Ovary (tissue), 9 donors: ENCODE data around the gene ZNF319. TPM values are rescaled to one million over a fixed set of nuclear protein-coding genes. Genes with fewer than 3 reads are reported as not detected.

Experiments used
- DNase-seq, 5 donors: peaks; one replicate each; pipeline ENCODE4 v3.0.0-alpha.2; 2019 to 2020
- H3K27ac ChIP-seq, 2 donors: fragments of 200-600 bp; one replicate each; pipeline versions ENCODE4 v1.5.1 to v1.8.0; 2019 to 2022
- H3K27me3 ChIP-seq: fragments of 200-600 bp; one replicate; pipeline ENCODE4 v1.8.0; 2022
- H3K36me3 ChIP-seq: fragments of 200-600 bp; sonication (generic); one replicate; pipeline ENCODE4 v1.5.1; 2019
- H3K4me1 ChIP-seq: one replicate; pipeline ENCODE4 v1.8.1; 2013; ENCODE audit warnings: mild to moderate bottlenecking, moderate library complexity; ENCODE audit not compliant: insufficient read depth
- H3K4me3 ChIP-seq: fragments of 200-600 bp; sonication (generic); one replicate; pipeline ENCODE4 v1.5.1; 2017
- H3K9me3 ChIP-seq, 2 donors: fragments of 200-600 bp in 1 of 2; sonication (generic) in 1 of 2; one replicate each; pipeline versions ENCODE4 v1.5.1 to v1.8.1; 2013 to 2019; ENCODE audit warnings: mild to moderate bottlenecking in 1 of 2, moderate library complexity in 1 of 2
- CTCF ChIP-seq, 3 donors: fragments of 450-650 bp in 2 of 3; fragments of 200-600 bp in 1 of 3; IDR thresholded peaks; one replicate each; pipeline versions ENCODE4 v1.5.1 to v1.8.0; 2016 to 2022; ENCODE audit warnings: antibody characterized with exemption in 3 of 3, mild to moderate bottlenecking in 1 of 3
- EP300 ChIP-seq: sonication (generic); formaldehyde crosslinking; IDR thresholded peaks from one replicate; pipeline ENCODE4 v1.6.1; 2017; ENCODE audit warnings: antibody characterized with exemption
- POLR2A ChIP-seq: fragments of 450-650 bp; IDR thresholded peaks from one replicate; pipeline ENCODE4 v1.6.1; 2017; ENCODE audit warnings: antibody characterized with exemption, mild to moderate bottlenecking, moderate library complexity
- WGBS, 3 donors: extraction: QIAGEN DNeasy Blood & Tissue Kit in 1 of 3; methylation state at CpG; one replicate each; pipeline versions ENCODE4 v1.1.5 to v1.1.7; 2013 to 2017; 5-methylcytosine and 5-hydroxymethylcytosine counted together
- intact Hi-C, 4 donors: fragments of 100-400 bp; cut with DNase I; formaldehyde crosslinking; loops; one replicate each; pipeline versions ENCODE4 v1.11.0 to v1.15.1; 2022 to 2023
- polyA plus RNA-seq, 2 donors: library from polyadenylated mRNA; stranded (reverse); fragments of 200-250 nt in 1 of 2; fragments of 350-450 nt in 1 of 2; fragmentation: Illumina TruSeq in 1 of 2; extraction: RNeasy Lipid Tissue Mini Kit (QIAGEN cat#74804) in 1 of 2; gene quantifications; one replicate each; pipeline ENCODE4 v1.2.3, GENCODE V29; 2013 to 2014
- total RNA-seq, 7 donors: library from RNA; depleted of rRNA in 2 of 7; stranded (reverse); fragments of >200 nt in 2 of 7; fragmentation: NEBNext Ultra II Directional in 3 of 7; extraction: Animal tissue kit (Norgen Biotek cat#: 25700) in 3 of 7; gene quantifications; one replicate each; pipeline versions ENCODE4 v1.1.0 to v1.2.4, GENCODE V29; 2016 to 2023
- donor health status: DM: no; HTN: no; CAD: no; lungs with moderate emphysema.
- donor health status: DM: no; HTN: no; CAD: no.
- donor health status: Bipolar disorder and iron deficiency.
- donor health status: DM: yes; HTN: yes; CAD: no.
- donor health status: DM: no; HTN: no; CAD: no.
- donor health status: DM: yes; HTN: yes; CAD: no.

ZNF319 gene
- total and polyA plus RNA-seq, 9 donors, result 5.6 to 17.8 (median 12.9) TPM

GRCh38 chr16:58002936-58003335, 2.5 kb upstream of the ZNF319 start:
- Histone ChIP-seq H3K4me1 (peaks cover 4% of the 10 kb centered on the region), H3K4me3 (no peak overlapping the region), H3K27me3 (no peaks in the 10 kb centered on the region), H3K36me3 (no peaks in the 10 kb centered on the region), H3K9me3 (no peaks in the 10 kb centered on the region), H3K27ac (no peak overlapping the region)
- intact Hi-C loops, result loop anchor here (5.0 to 10.0 kb wide), 3 partner anchors 96 to 428 kb away; no protein-coding TSS in a partner anchor
- WGBS, 3 donors, result 94 to 98% (median 95%) methylated on average over 5 of the region's 5 CpGs
- TF ChIP-seq EP300 (no peak), CTCF (IDR thresholded peaks at IDR 0.05) (no peak), POLR2A (no peak)
- no peak for DNase-seq

GRCh38 chr16:58002416-58002800, 1.9 kb upstream of the ZNF319 start:
- no peaks in the 10 kb centered on the region for H3K36me3 ChIP-seq
- H3K27me3 ChIP-seq, result no peaks in the 10 kb centered on the region
- intact Hi-C loops, result loop anchor here (5.0 to 10.0 kb wide), 3 partner anchors 95 to 428 kb away; no protein-coding TSS in a partner anchor
- H3K4me3 ChIP-seq, result no peak overlapping the region
- no peak for DNase-seq
- H3K4me1 ChIP-seq, result peaks cover 4% of the 10 kb centered on the region
- TF ChIP-seq POLR2A, result no peak
- no peak for TF ChIP-seq CTCF (IDR thresholded peaks at IDR 0.05)
- TF ChIP-seq EP300, result no peak
- no peak overlapping the region for H3K27ac ChIP-seq
- WGBS, 3 donors, result 72 to 77% (median 76%) methylated on average over 9 of the region's 9 CpGs
- H3K9me3 ChIP-seq, result no peaks in the 10 kb centered on the region

GRCh38 chr16:58001781-58002415, 1.4 kb upstream of the ZNF319 start:
- intact Hi-C loops, result loop anchor here (5.0 to 10.0 kb wide), 3 partner anchors 95 to 427 kb away; no protein-coding TSS in a partner anchor
- Histone ChIP-seq H3K27ac (peak overlapping the region in 1 of 2 donors; percentile 77), H3K4me3 (peak overlapping the region; percentile 69), H3K27me3 (no peaks in the 10 kb centered on the region), H3K4me1 (peaks cover 4% of the 10 kb centered on the region), H3K36me3 (no peaks in the 10 kb centered on the region), H3K9me3 (no peaks in the 10 kb centered on the region)
- DNase-seq, result no peak
- WGBS, 3 donors, result 28 to 34% (median 30%) methylated on average over 10 of the region's 10 CpGs
- TF ChIP-seq POLR2A, result no peak
- TF ChIP-seq EP300, result no peak
- TF ChIP-seq CTCF (IDR thresholded peaks at IDR 0.05), result no peak

GRCh38 chr16:58000706-58001676, 519 bp upstream of the ZNF319 start, which contains the start of gene USB1:
Gene USB1 (plus strand): TSS chr16:58001407. CDS start chr16:58001484, 77 bp downstream.
- peak; percentile 80 to 92 (median 88) for DNase-seq
- intact Hi-C loops, result loop anchor here (5.0 to 10.0 kb wide), 3 partner anchors 94 to 426 kb away; no protein-coding TSS in a partner anchor

More at GRCh38 chr16:58000706-58001676, 519 bp upstream of the ZNF319 start, which contains the start of gene USB1:
- TF ChIP-seq EP300, result no peak
- TF ChIP-seq CTCF (IDR thresholded peaks at IDR 0.05), result peak; percentile 54 to 73 (median 58)
- peak; percentile 38 for TF ChIP-seq POLR2A
- WGBS, 3 donors, result 1% methylated on average over 44 to 81 of the region's 81 CpGs
- no peaks in the 10 kb centered on the region for H3K9me3 ChIP-seq
- no peaks in the 10 kb centered on the region for H3K27me3 ChIP-seq
- peak within 1 kb of the TSS; percentile 69 for H3K4me3 ChIP-seq
- H3K36me3 ChIP-seq, result no peaks in the 10 kb centered on the region
- peak within 1 kb of the TSS; percentile 64 to 77 for H3K27ac ChIP-seq
- peaks cover 4% of the 10 kb centered on the region for H3K4me1 ChIP-seq
